HG03097 (cell line): ENCODE measurements around the gene LILRB3.

Experiments
- ATAC-seq: cut with Tn5 transposase; IDR thresholded peaks from one replicate; pipeline ENCODE4 v1.9.1; 2021; ENCODE audit not compliant: unreplicated experiment, low FRiP score

The LILRB3 gene

DNA sequence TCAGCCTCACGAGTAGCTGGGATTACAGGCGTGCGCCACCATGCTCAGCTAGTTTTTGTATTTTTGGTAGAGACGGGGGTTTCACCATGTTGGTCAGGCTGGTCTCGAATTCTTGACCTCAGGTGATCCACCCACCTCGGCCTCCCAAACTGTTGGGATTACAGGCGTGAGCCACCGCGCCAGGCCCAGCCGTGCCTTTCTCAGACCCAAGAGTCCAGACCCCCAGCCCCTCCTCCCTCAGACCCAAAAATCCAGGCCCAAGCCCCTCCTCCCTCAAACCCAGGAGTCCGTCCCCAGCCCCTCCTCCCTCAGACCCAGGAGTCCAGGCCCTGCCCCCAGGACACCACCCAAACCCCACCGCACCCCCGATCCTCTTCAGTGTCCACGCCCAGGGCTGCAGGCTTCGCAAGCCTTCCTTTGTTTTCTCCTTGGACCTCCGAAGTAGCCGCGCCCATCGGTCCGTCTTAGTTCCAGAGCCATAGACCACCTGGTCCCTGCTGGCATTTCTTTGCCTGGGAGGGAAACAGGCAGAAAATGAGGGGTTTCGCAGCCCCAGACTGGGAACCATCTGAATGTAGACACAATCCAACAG lies 53.6 kb downstream of the LILRB3 start:
- no peak for ATAC-seq

DNA sequence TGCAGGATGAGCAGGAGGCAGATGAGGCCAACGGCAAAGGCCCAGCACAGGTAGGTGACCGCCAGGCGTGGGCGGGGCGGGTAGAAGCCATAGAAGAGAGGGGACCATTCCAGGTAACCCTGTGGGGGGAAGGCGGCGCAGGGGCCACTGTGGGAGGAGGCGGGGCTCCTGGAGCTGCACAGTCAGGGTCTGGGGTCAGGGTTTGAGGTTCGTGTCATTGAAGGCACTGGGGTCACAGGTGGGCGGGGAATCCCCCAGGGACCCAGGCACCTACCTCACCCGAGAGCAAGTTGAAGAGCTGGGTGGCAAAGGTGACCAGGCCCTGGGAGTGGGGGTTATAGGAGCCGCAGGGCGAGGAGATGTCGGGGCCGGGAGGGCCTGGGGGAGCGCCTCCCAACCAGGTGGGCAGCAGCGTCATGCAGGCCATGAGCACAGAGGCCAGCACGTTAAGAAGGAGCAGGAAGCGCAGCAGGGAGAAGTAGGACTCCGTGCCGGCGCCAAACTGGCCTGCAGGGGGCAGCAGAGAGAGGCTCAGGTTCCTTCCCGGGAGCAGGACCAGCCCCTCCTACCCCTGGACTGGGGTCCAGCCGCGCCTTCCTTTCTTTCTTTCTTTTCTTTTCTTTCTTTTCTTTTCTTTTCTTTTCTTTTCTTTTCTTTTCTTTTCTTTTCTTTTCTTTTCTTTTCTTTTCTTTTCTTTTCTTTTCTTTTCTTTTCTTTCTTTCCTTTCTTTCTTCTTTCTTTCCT lies 54.5 kb downstream of the LILRB3 start:
- no peak for ATAC-seq
